ENCODE data around the gene TNRC6A. TPM values are rescaled to one million over a fixed set of nuclear protein-coding genes. Genes with fewer than 3 reads are reported as not detected.
A peak's percentile ranks its signal among the peaks of the same experiment; 100 is the strongest.

TNRC6A gene
- 57.9 and 68.5 TPM in 2 replicates for total RNA-seq

DNA sequence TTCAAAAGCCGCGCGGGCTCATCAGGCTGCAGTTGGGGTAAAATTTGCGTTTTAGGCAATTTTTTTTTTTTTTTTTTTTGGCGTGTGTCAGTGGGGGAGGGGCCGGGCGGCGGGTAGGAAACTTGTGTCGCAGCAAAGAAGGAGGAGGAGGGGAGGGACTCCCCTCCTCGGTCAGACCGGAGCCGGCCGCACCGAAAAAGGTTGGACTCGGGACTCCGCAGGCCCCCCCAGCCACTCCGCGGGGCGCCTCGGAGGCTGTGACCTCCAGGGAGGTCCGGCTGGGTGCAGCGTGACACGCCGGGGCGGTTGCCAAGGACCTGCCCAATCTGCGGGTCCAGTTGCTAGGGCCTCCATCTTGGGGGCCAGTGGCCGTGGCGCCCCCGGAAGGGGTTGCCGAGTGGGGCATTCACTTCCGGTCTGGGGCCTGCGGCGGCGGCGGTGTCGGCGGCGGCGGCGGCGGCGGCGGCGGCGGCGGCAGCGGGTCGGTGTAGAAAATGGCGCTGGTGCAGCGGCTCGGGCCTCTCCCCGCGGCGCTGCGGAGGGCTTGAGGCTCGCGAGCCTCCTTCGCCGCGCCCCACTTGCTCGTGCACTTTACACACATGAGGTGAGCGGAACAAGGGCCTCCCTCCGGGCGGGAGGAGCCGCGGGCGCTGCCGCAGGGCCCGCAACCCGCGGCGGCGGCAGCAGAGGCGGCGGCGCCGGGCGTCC is at the start of gene TNRC6A:
TSS of gene TNRC6A (plus strand) at position 409 of the 708 bp plus-strand sequence. CDS start at position 600, 191 bp downstream.
- Mint-ChIP-seq H3K27ac (peak within 1 kb of the TSS; percentile 97), H3K4me1 (peaks cover 38% of the 10 kb centered on the region)
- intact Hi-C loops (cut with micrococcal nuclease), result loop anchor here (1.0 to 2.0 kb wide), 5 partner anchors 67 to 1581 kb away; partner anchors contain the start of genes DCTN5, PALB2, RBBP6 and USP31

DNA sequence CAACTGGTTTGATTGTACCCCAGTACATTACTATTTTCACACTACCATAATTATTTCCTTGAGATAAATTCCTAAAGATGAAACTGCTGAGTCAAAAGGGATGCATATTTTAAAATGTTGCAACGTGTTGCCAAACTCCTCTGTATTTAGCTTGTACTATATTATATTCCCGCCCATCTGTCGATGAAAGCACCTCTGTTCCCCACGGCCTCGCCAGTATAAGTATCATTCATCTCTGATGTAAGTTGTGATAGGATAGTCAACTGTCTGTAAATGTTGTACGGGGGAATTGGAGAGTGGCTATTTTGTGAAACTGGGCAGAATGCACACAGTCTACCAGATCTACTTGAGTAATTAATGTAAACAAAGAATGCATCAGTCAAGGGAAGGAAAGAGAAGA is 47.7 kb upstream of the TNRC6A start:
- Mint-ChIP-seq H3K4me3 (no peak overlapping the region), H3K4me1 (no peaks in the 10 kb centered on the region), H3K27ac (no peak overlapping the region), H3K27me3 (peaks cover 3% of the 10 kb centered on the region), H3K36me3 (ENCODE audit: low read depth) (no peaks in the 10 kb centered on the region), H3K9me3 (no peaks in the 10 kb centered on the region)
- POLR2A ChIA-PET, result no interaction called here
- DNase-seq (no peak), ATAC-seq (ENCODE audit: low read depth) (no peak)
- TF ChIP-seq, protein P1, sequence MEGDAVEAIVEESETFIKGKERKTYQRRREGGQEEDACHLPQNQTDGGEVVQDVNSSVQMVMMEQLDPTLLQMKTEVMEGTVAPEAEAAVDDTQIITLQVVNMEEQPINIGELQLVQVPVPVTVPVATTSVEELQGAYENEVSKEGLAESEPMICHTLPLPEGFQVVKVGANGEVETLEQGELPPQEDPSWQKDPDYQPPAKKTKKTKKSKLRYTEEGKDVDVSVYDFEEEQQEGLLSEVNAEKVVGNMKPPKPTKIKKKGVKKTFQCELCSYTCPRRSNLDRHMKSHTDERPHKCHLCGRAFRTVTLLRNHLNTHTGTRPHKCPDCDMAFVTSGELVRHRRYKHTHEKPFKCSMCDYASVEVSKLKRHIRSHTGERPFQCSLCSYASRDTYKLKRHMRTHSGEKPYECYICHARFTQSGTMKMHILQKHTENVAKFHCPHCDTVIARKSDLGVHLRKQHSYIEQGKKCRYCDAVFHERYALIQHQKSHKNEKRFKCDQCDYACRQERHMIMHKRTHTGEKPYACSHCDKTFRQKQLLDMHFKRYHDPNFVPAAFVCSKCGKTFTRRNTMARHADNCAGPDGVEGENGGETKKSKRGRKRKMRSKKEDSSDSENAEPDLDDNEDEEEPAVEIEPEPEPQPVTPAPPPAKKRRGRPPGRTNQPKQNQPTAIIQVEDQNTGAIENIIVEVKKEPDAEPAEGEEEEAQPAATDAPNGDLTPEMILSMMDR (IDR thresholded peaks at IDR 0.05), result no peak
- intact Hi-C loops (cut with micrococcal nuclease), result no loop called here
- CTCF ChIA-PET, result no interaction called here

More for the DNA sequence above, at the start of gene TNRC6A:
- peaks cover 34% of the 10 kb centered on the region for H3K36me3 Mint-ChIP-seq (ENCODE audit: low read depth)
- DNase-seq, result peak; percentile 90
- peak within 1 kb of the TSS; percentile 99 for H3K4me3 Mint-ChIP-seq
- H3K27me3 Mint-ChIP-seq, result no peaks in the 10 kb centered on the region
- ChIA-PET POLR2A (interaction anchor here (0.6 to 1.1 kb wide), 5 partner anchors 187 to 536 kb away, joined by 3 to 7 read pairs (median 4); partner anchors contain the start of gene RBBP6), CTCF (interaction anchor here (1.0 kb wide), 1 partner anchor 149 kb away, joined by 3 read pairs; no protein-coding TSS in a partner anchor)
- H3K9me3 Mint-ChIP-seq, result no peaks in the 10 kb centered on the region
- ATAC-seq (ENCODE audit: low read depth), result peak; percentile 79
- TF ChIP-seq, protein P1 (IDR thresholded peaks at IDR 0.05), result no peak

DNA sequence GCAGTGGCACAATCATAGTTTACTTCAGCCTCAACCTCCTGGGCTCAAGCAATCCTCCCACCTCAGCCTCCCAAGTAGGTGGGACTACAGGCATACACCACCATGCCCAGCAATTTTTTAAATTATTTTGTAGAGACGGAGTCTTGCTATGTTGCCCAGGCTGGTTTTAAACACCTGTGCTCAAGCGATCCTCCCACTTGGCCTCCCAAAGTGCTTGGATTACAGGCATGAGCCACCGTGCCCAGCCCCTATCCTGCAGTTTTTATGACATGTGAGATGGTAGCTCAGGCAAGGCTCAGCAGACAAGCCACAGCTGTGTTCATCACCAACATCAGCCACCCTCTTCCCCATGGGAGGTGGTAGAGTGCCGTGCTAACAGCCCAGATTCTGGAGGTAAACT is 46.2 kb upstream of the TNRC6A start:
- Mint-ChIP-seq H3K27me3 (peaks cover 3% of the 10 kb centered on the region), H3K36me3 (ENCODE audit: low read depth) (no peaks in the 10 kb centered on the region), H3K27ac (no peak overlapping the region), H3K9me3 (no peaks in the 10 kb centered on the region), H3K4me1 (no peaks in the 10 kb centered on the region), H3K4me3 (no peak overlapping the region)
- ChIA-PET CTCF (no interaction called here), POLR2A (no interaction called here)
- TF ChIP-seq, protein P1 (IDR thresholded peaks at IDR 0.05), result no peak
- DNase-seq (no peak), ATAC-seq (ENCODE audit: low read depth) (no peak)
- intact Hi-C loops (cut with micrococcal nuclease), result no loop called here

DNA sequence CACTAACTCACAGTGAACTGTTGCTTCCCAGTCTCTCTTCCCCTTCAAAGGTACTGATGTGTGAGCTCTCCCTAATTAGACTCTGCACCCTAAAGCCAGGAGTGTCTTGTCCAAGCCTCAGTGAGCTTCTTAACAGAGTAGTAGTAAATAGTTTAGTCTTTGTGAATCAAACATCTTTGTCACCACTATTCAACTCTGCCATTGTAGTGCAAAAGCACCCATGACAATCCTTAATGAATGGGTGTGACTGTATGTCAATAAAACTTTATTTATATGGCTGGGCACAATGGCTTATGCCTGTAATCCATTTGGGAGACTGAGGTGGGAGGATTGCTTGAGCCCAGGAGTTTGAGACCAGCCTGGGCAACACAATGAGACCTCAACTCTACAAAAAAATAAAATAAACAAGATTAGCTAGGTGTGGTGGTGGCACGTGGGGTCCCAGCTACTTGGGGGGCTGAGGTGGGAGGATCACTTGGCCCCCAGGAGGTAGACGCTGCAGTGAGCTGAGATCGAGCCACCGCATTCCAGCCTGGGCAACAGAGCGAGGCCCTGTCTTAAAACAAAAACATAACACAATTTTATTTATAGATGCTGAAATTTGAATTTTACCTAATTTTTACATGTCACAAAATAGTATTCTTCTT is 45.5 kb upstream of the TNRC6A start:
- CTCF ChIA-PET, result no interaction called here
- TF ChIP-seq, protein P1 (IDR thresholded peaks at IDR 0.05), result no peak
- ATAC-seq (ENCODE audit: low read depth) (no peak), DNase-seq (no peak)
- intact Hi-C loops (cut with micrococcal nuclease), result no loop called here
- no peaks in the 10 kb centered on the region for H3K36me3 Mint-ChIP-seq (ENCODE audit: low read depth)
- H3K4me1 Mint-ChIP-seq, result no peaks in the 10 kb centered on the region
- no peak overlapping the region for H3K4me3 Mint-ChIP-seq
- no peaks in the 10 kb centered on the region for H3K9me3 Mint-ChIP-seq
- POLR2A ChIA-PET, result no interaction called here
- H3K27me3 Mint-ChIP-seq, result peaks cover 3% of the 10 kb centered on the region
- no peak overlapping the region for H3K27ac Mint-ChIP-seq
